Lung (tissue), 12 donors: ENCODE data around the gene PDGFC. TPM values are rescaled to one million over a fixed set of nuclear protein-coding genes. Genes with fewer than 3 reads are reported as not detected.

ENCODE experiments used
- ATAC-seq: fragments of 200-7000 bp; cut with Tn5 transposase; one replicate; pipeline ENCODE4 v1.9.1; 2020; ENCODE audit warnings: moderate number of reproducible peaks; ENCODE audit not compliant: insufficient read depth, low FRiP score
- DNase-seq, 3 donors: peaks; one replicate each; pipeline ENCODE4 v3.0.0-alpha.2; 2013 to 2017
- H3K27ac ChIP-seq, 2 donors: one replicate each; pipeline ENCODE4 v1.5.1; 2013; ENCODE audit warnings: mild to moderate bottlenecking in 2 of 2, moderate library complexity in 2 of 2, control low read depth in 1 of 2, inconsistent platforms in 1 of 2, low read depth in 1 of 2, low read length in 1 of 2
- H3K27me3 ChIP-seq, 3 donors: one replicate each; pipeline ENCODE4 v1.5.1; 2013; ENCODE audit warnings: low read length in 2 of 3; ENCODE audit not compliant: control insufficient read depth in 3 of 3, insufficient read depth in 3 of 3
- H3K36me3 ChIP-seq, 4 donors: one replicate each; pipeline ENCODE4 v1.5.1; 2013; ENCODE audit warnings: low read length in 4 of 4, mild to moderate bottlenecking in 1 of 4, moderate library complexity in 1 of 4; ENCODE audit not compliant: control insufficient read depth in 4 of 4, insufficient read depth in 4 of 4
- H3K4me1 ChIP-seq, 5 donors: one replicate each; pipeline ENCODE4 v1.5.1; 2013; ENCODE audit warnings: low read length in 5 of 5, mild to moderate bottlenecking in 2 of 5, moderate library complexity in 1 of 5; ENCODE audit not compliant: control insufficient read depth in 5 of 5, insufficient read depth in 5 of 5
- H3K4me3 ChIP-seq: one replicate; pipeline ENCODE4 v1.5.1; 2013; ENCODE audit warnings: mild to moderate bottlenecking, control low read depth, moderate library complexity
- H3K9ac ChIP-seq, 2 donors: one replicate each; pipeline ENCODE4 v1.5.1; 2013; ENCODE audit warnings: low read length in 2 of 2, control low read depth in 1 of 2; ENCODE audit not compliant: insufficient read depth in 1 of 2
- H3K9me3 ChIP-seq, 4 donors: one replicate each; pipeline ENCODE4 v1.5.1; 2013; ENCODE audit warnings: low read length in 3 of 4, mild to moderate bottlenecking in 1 of 4, moderate library complexity in 1 of 4; ENCODE audit not compliant: control insufficient read depth in 4 of 4, insufficient read depth in 3 of 4
- CTCF ChIP-seq: IDR thresholded peaks from 2 replicates; pipeline ENCODE4 v1.5.1; 2012; ENCODE audit warnings: mild to moderate bottlenecking; ENCODE audit errors: control extremely low read depth, extremely low read depth
- WGBS, 2 donors: extraction: QIAGEN DNeasy Blood & Tissue Kit; methylation state at CpG; one replicate each; pipeline ENCODE4 v1.1.7; 2013; 5-methylcytosine and 5-hydroxymethylcytosine counted together
- polyA plus RNA-seq, 2 donors: library from polyadenylated mRNA; stranded (reverse); fragments of 200-250 nt; gene quantifications; one replicate each; pipeline ENCODE4 v1.2.1, GENCODE V29; 2013
- total RNA-seq, 2 donors: library from RNA; depleted of rRNA in 1 of 2; stranded (reverse); fragments of >200 nt in 1 of 2; gene quantifications; one replicate each; pipeline ENCODE4 v1.2.1, GENCODE V29; 2014 to 2021
- donor health status: control.
- donor health status: control.
- donor health status: Bipolar disorder and iron deficiency.
- donor health status: healthy.
- donor health status: DM: yes; HTN: yes; CAD: no.

The PDGFC gene
- total and polyA plus RNA-seq, 4 donors: 4.5 to 56.0 (median 11.7) TPM

GRCh38 chr4:156754832-156755570 lies 216.6 kb downstream of the PDGFC start:
- H3K4me3 ChIP-seq: no peak overlapping the region
- no peak for ATAC-seq
- TF ChIP-seq CTCF: no peak
- no peaks in the 10 kb centered on the region for H3K9me3 ChIP-seq
- no peaks in the 10 kb centered on the region for H3K4me1 ChIP-seq
- no peaks in the 10 kb centered on the region for H3K36me3 ChIP-seq
- H3K27ac ChIP-seq: no peak overlapping the region
- no peak overlapping the region for H3K9ac ChIP-seq
- WGBS, 2 donors: 70 to 73% methylated on average over 5 of the region's 5 CpGs
- H3K27me3 ChIP-seq: no peaks in the 10 kb centered on the region
- no peak for DNase-seq

- no peaks in the 10 kb centered on the region for H3K4me1 ChIP-seq
- ATAC-seq: no peak
- WGBS, 2 donors: 62 to 81% methylated on average over 1 of the region's 1 CpG
- H3K36me3 ChIP-seq: no peaks in the 10 kb centered on the region
- DNase-seq: no peak
- no peaks in the 10 kb centered on the region for H3K9me3 ChIP-seq
- TF ChIP-seq CTCF: no peak
- H3K4me3 ChIP-seq: no peak overlapping the region
- H3K9ac ChIP-seq: no peak overlapping the region
- H3K27me3 ChIP-seq: no peaks in the 10 kb centered on the region
- H3K27ac ChIP-seq: no peak overlapping the region
Measured at GRCh38 chr4:156751486-156751885, 220.1 kb downstream of the PDGFC start.

- Histone ChIP-seq H3K9me3 (no peaks in the 10 kb centered on the region), H3K27me3 (no peaks in the 10 kb centered on the region), H3K4me1 (no peaks in the 10 kb centered on the region), H3K36me3 (no peaks in the 10 kb centered on the region), H3K9ac (no peak overlapping the region), H3K4me3 (no peak overlapping the region), H3K27ac (no peak overlapping the region)
- no peak for TF ChIP-seq CTCF
- no peak for ATAC-seq
- 90 to 93% methylated on average over 5 of the region's 5 CpGs for WGBS, 2 donors
- no peak for DNase-seq
Measured at GRCh38 chr4:156749426-156750403, 221.9 kb downstream of the PDGFC start.
